H1 (cell line): ENCODE measurements around the gene GSTM2. TPM values are rescaled to one million over a fixed set of nuclear protein-coding genes. Genes with fewer than 3 reads are reported as not detected.
"Not testable (repeated sequence)": the region's sequence is repeated elsewhere in the genome, so short reads cannot be mapped to it uniquely, and the experiment has no call there.

Experiments used
- CTCF ChIA-PET: fragments of 300-600 bp; sonication (Branson Sonifier 250); formaldehyde crosslinking; loops from one replicate; lab custom pipeline; 2021; ENCODE audit not compliant: partially characterized antibody; lab: Charles Lee
- POLR2A ChIA-PET: fragments of 300-600 bp; sonication (Branson Sonifier 250); formaldehyde crosslinking; loops from one replicate; lab custom pipeline; 2021; ENCODE audit warnings: inconsistent platforms; ENCODE audit not compliant: partially characterized antibody; lab: Charles Lee
- DNase-seq, 2 experiments: peaks; one replicate each; pipeline versions ENCODE4 v3.0.0 to v3.0.0-alpha.2; 2010 to 2022; ENCODE audit warnings: low spot score in 2 of 2, low read depth in 1 of 2, mixed read lengths in 1 of 2
- FAIRE-seq: peaks from 2 replicates; lab custom pipeline; 2011; peaks lifted over from hg19 to GRCh38; lab: Jason Lieb, UNC
- H2AFZ ChIP-seq: 2 replicates; pipeline ENCODE4 v1.8.1; 2012; ENCODE audit warnings: low read length, inconsistent platforms
- H2AK5ac ChIP-seq: 2 replicates; pipeline ENCODE4 v1.6.1; 2013; ENCODE audit warnings: low read depth, low read length
- H2BK120ac ChIP-seq: replicated peaks from 2 replicates; pipeline ENCODE3; 2013; ENCODE audit warnings: low read depth, low read length, inconsistent platforms
- H2BK12ac ChIP-seq: 2 replicates; pipeline ENCODE4 v1.6.1; 2013; ENCODE audit warnings: low read depth, low read length
- H2BK15ac ChIP-seq: 2 replicates; pipeline ENCODE4 v1.6.1; 2013; ENCODE audit warnings: low read length
- H2BK20ac ChIP-seq: 2 replicates; pipeline ENCODE4 v1.6.1; 2013; ENCODE audit warnings: low read length
- H2BK5ac ChIP-seq: 2 replicates; pipeline ENCODE4 v1.6.1; 2013; ENCODE audit warnings: low read depth, low read length
- H3K14ac ChIP-seq: 2 replicates; pipeline ENCODE4 v1.6.1; 2013; ENCODE audit warnings: inconsistent platforms; ENCODE audit not compliant: insufficient read length
- H3K18ac ChIP-seq: 2 replicates; pipeline ENCODE4 v1.6.1; 2013; ENCODE audit warnings: low read length; ENCODE audit errors: extremely low read depth
- H3K23ac ChIP-seq: 2 replicates; pipeline ENCODE4 v1.6.1; 2013; ENCODE audit warnings: inconsistent platforms; ENCODE audit not compliant: insufficient read length
- H3K23me2 ChIP-seq: 2 replicates; pipeline ENCODE4 v1.6.1; 2013; ENCODE audit warnings: low read depth, low read length
- H3K27ac ChIP-seq: 2 replicates; pipeline ENCODE4 v1.6.1; 2011; ENCODE audit warnings: low read depth, low read length, inconsistent platforms
- H3K27me3 ChIP-seq, 4 experiments: replicated peaks in 1 of 4; 1 replicate in 1 of 4; 2 replicates in 3 of 4; pipeline versions ENCODE4 v1.6.1 to v1.8.1; 2011 to 2013; ENCODE audit warnings: low read length in 3 of 4, mild to moderate bottlenecking in 3 of 4, inconsistent platforms in 2 of 4, mixed read lengths in 2 of 4, moderate library complexity in 1 of 4; ENCODE audit not compliant: control insufficient read depth in 3 of 4, insufficient read depth in 3 of 4; ENCODE audit errors: extremely low read depth in 1 of 4
- H3K36me3 ChIP-seq, 4 experiments: 2 replicates each; pipeline versions ENCODE4 v1.6.1 to v1.8.1; 2011 to 2013; ENCODE audit warnings: mild to moderate bottlenecking in 4 of 4, low read length in 3 of 4, moderate library complexity in 2 of 4, control low read depth in 1 of 4, inconsistent platforms in 1 of 4; ENCODE audit not compliant: insufficient read depth in 4 of 4, control insufficient read depth in 2 of 4
- H3K4ac ChIP-seq: replicated peaks from 2 replicates; pipeline ENCODE3; 2013; ENCODE audit warnings: low read length, low read depth, mixed read lengths, inconsistent platforms; ENCODE audit not compliant: insufficient read length
- H3K4me1 ChIP-seq, 4 experiments: replicated peaks in 1 of 4; 1 replicate in 1 of 4; 2 replicates in 3 of 4; pipeline versions ENCODE4 v1.6.1 to v1.8.1; 2011 to 2013; ENCODE audit warnings: low read length in 3 of 4, inconsistent platforms in 2 of 4, mixed read lengths in 1 of 4; ENCODE audit not compliant: insufficient read depth in 4 of 4, control insufficient read depth in 3 of 4
- H3K4me2 ChIP-seq, 2 experiments: 2 replicates each; pipeline versions ENCODE4 v1.6.1 to v1.8.1; 2011 to 2013; ENCODE audit warnings: low read depth in 2 of 2, low read length in 2 of 2, control low read depth in 1 of 2, inconsistent platforms in 1 of 2, mild to moderate bottlenecking in 1 of 2; ENCODE audit not compliant: insufficient read depth in 1 of 2
- H3K4me3 ChIP-seq, 4 experiments: fragments of 200-600, 300-600 bp in 1 of 4; sonication (generic), shearing (Covaris generic), sonication (Bioruptor Twin) in 1 of 4; 2 replicates each; pipeline versions ENCODE4 v1.5.1 to v1.8.1; 2011 to 2016; ENCODE audit warnings: low read length in 4 of 4, low read depth in 3 of 4, control low read depth in 2 of 4, inconsistent platforms in 2 of 4, mild to moderate bottlenecking in 2 of 4, mixed read lengths in 1 of 4, moderate library complexity in 1 of 4; ENCODE audit not compliant: insufficient read depth in 2 of 4; ENCODE audit errors: extremely low read depth in 1 of 4
- H3K56ac ChIP-seq: replicated peaks from 2 replicates; pipeline ENCODE3; 2013; ENCODE audit warnings: low read depth, mild to moderate bottlenecking, mixed read lengths, low read length, inconsistent platforms; ENCODE audit not compliant: insufficient read length
- H3K79me1 ChIP-seq: 2 replicates; pipeline ENCODE4 v1.6.1; 2013; ENCODE audit warnings: low read depth, low read length, control low read depth
- H3K79me2 ChIP-seq, 2 experiments: 2 replicates each; pipeline versions ENCODE4 v1.6.1 to v1.8.1; 2012 to 2013; ENCODE audit warnings: low read length in 2 of 2, mild to moderate bottlenecking in 2 of 2, inconsistent platforms in 1 of 2; ENCODE audit not compliant: insufficient read depth in 2 of 2, control insufficient read depth in 1 of 2
- H3K9ac ChIP-seq, 4 experiments: replicated peaks in 1 of 4; 1 replicate in 1 of 4; 2 replicates in 3 of 4; pipeline versions ENCODE4 v1.6.1 to v1.8.1; 2011 to 2013; ENCODE audit warnings: low read depth in 3 of 4, low read length in 3 of 4, control low read depth in 2 of 4, mild to moderate bottlenecking in 2 of 4, moderate library complexity in 2 of 4, inconsistent platforms in 1 of 4; ENCODE audit errors: extremely low read depth in 1 of 4
- H3K9me3 ChIP-seq, 2 experiments: 2 replicates each; pipeline versions ENCODE4 v1.6.1 to v1.8.1; 2012 to 2013; ENCODE audit warnings: mild to moderate bottlenecking in 2 of 2, moderate library complexity in 2 of 2, control low read depth in 1 of 2, inconsistent platforms in 1 of 2, low read depth in 1 of 2, low read length in 1 of 2, mixed read lengths in 1 of 2; ENCODE audit not compliant: insufficient read depth in 2 of 2
- H4K20me1 ChIP-seq, 2 experiments: replicated peaks in 1 of 2; 2 replicates each; pipeline versions ENCODE3 to v1.8.1; 2011 to 2013; ENCODE audit warnings: inconsistent platforms in 2 of 2, low read length in 2 of 2, mild to moderate bottlenecking in 1 of 2; ENCODE audit not compliant: insufficient read depth in 2 of 2, control insufficient read depth in 1 of 2
- H4K5ac ChIP-seq: 2 replicates; pipeline ENCODE4 v1.6.1; 2013; ENCODE audit warnings: low read length, low read depth, mixed read lengths, inconsistent platforms; ENCODE audit not compliant: insufficient read length
- H4K8ac ChIP-seq: 2 replicates; pipeline ENCODE4 v1.8.0; 2013; ENCODE audit warnings: mild to moderate bottlenecking, moderate library complexity, low read length, inconsistent platforms; ENCODE audit not compliant: insufficient read depth; ENCODE audit errors: extremely low read depth
- H4K91ac ChIP-seq: replicated peaks from 2 replicates; pipeline ENCODE3; 2013; ENCODE audit warnings: low read length, mixed read lengths, inconsistent platforms; ENCODE audit not compliant: insufficient read length
- WGBS, 2 experiments: shearing (Covaris generic) in 1 of 2; methylation state at CpG; one replicate each; pipeline versions ENCODE4 v1.1.6 to v1.1.7; 2013 to 2015; ENCODE audit warnings: low lambda C conversion rate in 2 of 2, mixed read lengths in 2 of 2, inconsistent platforms in 1 of 2, low coverage in 1 of 2, missing lambda C conversion rate in 1 of 2; ENCODE audit not compliant: insufficient replicate concordance in 2 of 2, insufficient coverage in 1 of 2, insufficient read length in 1 of 2; ENCODE audit errors: extremely low coverage in 1 of 2, missing lambda C conversion rate in 1 of 2; 5-methylcytosine and 5-hydroxymethylcytosine counted together
- polyA plus RNA-seq, 7 experiments: library from polyadenylated mRNA; depleted of rRNA in 3 of 7; stranded (reverse) in 5 of 7; unstranded in 2 of 7; fragments of >200 nt in 5 of 7; fragments of 200-250 nt in 2 of 7; gene quantifications; 1 replicate in 5 of 7; 2 replicates in 1 of 7; 4 replicates in 1 of 7; pipeline versions ENCODE4 v1.2.1 to v1.2.3, GENCODE V29; 2011 to 2013; ENCODE audit warnings: missing spikeins in 2 of 7, mixed read lengths in 2 of 7
- total RNA-seq: library from RNA; stranded (reverse); fragmentation: NEBNext Ultra II Directional; extraction: Animal tissue kit (Norgen Biotek cat#: 25700); gene quantifications from 2 replicates; pipeline ENCODE4 v1.2.1, GENCODE V29; 2021

GSTM2 gene
- total and polyA plus RNA-seq, 2 of the 8 experiments (the other 6 are each of a cell fraction or from before 2014, with no cell fraction given) = 9.6 to 23.1 TPM

DNA sequence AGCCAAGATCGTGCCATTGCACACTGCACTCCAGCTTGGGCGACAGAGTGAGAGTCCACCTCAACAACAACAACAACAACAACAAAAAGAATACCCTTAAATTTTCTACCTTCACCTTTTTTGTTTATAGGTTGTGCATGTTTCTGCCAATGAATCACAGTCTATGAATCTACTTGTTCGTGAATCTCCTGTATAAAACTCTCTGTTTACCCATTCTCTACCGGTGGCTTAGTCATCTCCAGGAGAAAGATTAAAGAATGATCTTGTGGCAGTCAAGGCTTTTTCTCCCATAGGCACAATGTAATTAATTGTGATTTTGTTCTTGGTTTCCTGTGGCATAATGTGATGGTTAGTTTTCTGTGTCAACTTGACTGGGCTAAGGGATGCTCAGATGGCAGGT, 30.0 kb downstream of the GSTM2 start:
- 89% methylated on average over 4 of the region's 4 CpGs; no CpG with 5 or more reads in 1 of the 2 experiments for WGBS, 2 experiments
- H2BK15ac ChIP-seq, POLR2A ChIA-PET: not testable (repeated sequence)

DNA sequence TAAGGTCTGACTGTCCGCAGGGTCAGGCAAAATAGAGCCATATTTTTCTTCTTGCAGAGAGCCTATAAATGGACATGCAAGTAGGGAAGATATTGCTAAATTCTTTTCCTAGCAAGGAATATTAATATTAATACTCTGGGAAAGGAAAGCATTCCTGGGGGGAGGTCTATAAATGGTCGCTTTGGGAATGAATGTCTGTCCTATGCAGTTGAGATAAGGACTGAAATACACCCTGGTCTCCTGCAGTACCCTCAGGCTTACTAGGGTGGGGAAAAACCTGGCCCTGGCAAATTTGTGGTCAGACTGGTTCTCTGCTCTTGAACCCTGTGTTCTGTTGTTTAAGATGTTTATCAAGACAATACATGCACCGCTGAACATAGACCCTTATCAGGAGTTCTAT, 35.1 kb downstream of the GSTM2 start:
- H3K4me1 ChIP-seq, H3K27ac ChIP-seq, H2BK12ac ChIP-seq, H2BK120ac ChIP-seq, H3K9ac ChIP-seq, H3K4me2 ChIP-seq, POLR2A ChIA-PET, H3K4me3 ChIP-seq, H2AK5ac ChIP-seq, H3K9me3 ChIP-seq, H4K5ac ChIP-seq, H4K91ac ChIP-seq, H3K27me3 ChIP-seq, H4K8ac ChIP-seq, H3K14ac ChIP-seq, DNase-seq, FAIRE-seq, H3K79me2 ChIP-seq, H3K56ac ChIP-seq, H2BK20ac ChIP-seq, H3K36me3 ChIP-seq, H3K4ac ChIP-seq, H2BK5ac ChIP-seq, H3K18ac ChIP-seq, H3K23ac ChIP-seq, H4K20me1 ChIP-seq, H3K23me2 ChIP-seq, H2BK15ac ChIP-seq, H3K79me1 ChIP-seq, CTCF ChIA-PET, H2AFZ ChIP-seq: not testable (repeated sequence)
- WGBS, 2 experiments = 83% methylated on average over 3 of the region's 3 CpGs; no CpG with 5 or more reads in 1 of the 2 experiments

More for the DNA sequence above, 30.0 kb downstream of the GSTM2 start:
- H4K8ac ChIP-seq, H3K23me2 ChIP-seq, H4K5ac ChIP-seq, H3K4ac ChIP-seq, H2BK20ac ChIP-seq, H3K79me2 ChIP-seq, DNase-seq, H2BK120ac ChIP-seq, H3K56ac ChIP-seq, H3K4me2 ChIP-seq, H3K9me3 ChIP-seq, H4K91ac ChIP-seq, H3K18ac ChIP-seq, H4K20me1 ChIP-seq, H2BK5ac ChIP-seq, H3K23ac ChIP-seq, H3K4me1 ChIP-seq, H3K4me3 ChIP-seq, H2AK5ac ChIP-seq, H2BK12ac ChIP-seq, H3K27me3 ChIP-seq, CTCF ChIA-PET, H3K9ac ChIP-seq, H3K36me3 ChIP-seq, H3K27ac ChIP-seq, FAIRE-seq, H2AFZ ChIP-seq, H3K14ac ChIP-seq, H3K79me1 ChIP-seq: not testable (repeated sequence)
